ENCODE data around the gene MAN1C1. TPM values are rescaled to one million over a fixed set of nuclear protein-coding genes. Genes with fewer than 3 reads are reported as not detected.
A peak's percentile ranks its signal among the peaks of the same experiment; 100 is the strongest.

MAN1C1 gene
- total RNA-seq, 1 experiment from 2014 or later = not detected

- DNase-seq (ENCODE audit: low read depth) = no peak
- in situ Hi-C loops (cut with HindIII; ENCODE audit: low pct_unique_long_range_greater_than_20kb, low sequenced_read_pairs) = no loop called here
Observed at GRCh38 chr1:25807480-25808390, 191.1 kb downstream of the MAN1C1 start.

- in situ Hi-C loops (cut with HindIII; ENCODE audit: low pct_unique_long_range_greater_than_20kb, low sequenced_read_pairs) = no loop called here
- DNase-seq (ENCODE audit: low read depth) = no peak
Observed at GRCh38 chr1:25808481-25809244, 192.1 kb downstream of the MAN1C1 start.

GRCh38 chr1:25809283-25809926 is 192.8 kb downstream of the MAN1C1 start:
- in situ Hi-C loops (cut with HindIII; ENCODE audit: low pct_unique_long_range_greater_than_20kb, low sequenced_read_pairs) = no loop called here
- DNase-seq (ENCODE audit: low read depth) = no peak

- DNase-seq (ENCODE audit: low read depth) = no peak
- in situ Hi-C loops (cut with HindIII; ENCODE audit: low pct_unique_long_range_greater_than_20kb, low sequenced_read_pairs) = no loop called here
Observed at GRCh38 chr1:25809929-25810328, 193.3 kb downstream of the MAN1C1 start.

GRCh38 chr1:25810341-25811299 is 194.0 kb downstream of the MAN1C1 start:
- peak; percentile 52 for DNase-seq (ENCODE audit: low read depth)
- in situ Hi-C loops (cut with HindIII; ENCODE audit: low pct_unique_long_range_greater_than_20kb, low sequenced_read_pairs) = no loop called here

- in situ Hi-C loops (cut with HindIII; ENCODE audit: low pct_unique_long_range_greater_than_20kb, low sequenced_read_pairs) = no loop called here
Observed at GRCh38 chr1:25811384-25812082, 194.9 kb downstream of the MAN1C1 start.

GRCh38 chr1:25813071-25813733 is 196.6 kb downstream of the MAN1C1 start:
- no peak for DNase-seq (ENCODE audit: low read depth)
- in situ Hi-C loops (cut with HindIII; ENCODE audit: low pct_unique_long_range_greater_than_20kb, low sequenced_read_pairs) = no loop called here

More at GRCh38 chr1:25811384-25812082, 194.9 kb downstream of the MAN1C1 start:
- no peak for DNase-seq (ENCODE audit: low read depth)

GRCh38 chr1:25813734-25814471 is 197.3 kb downstream of the MAN1C1 start:
- no peak for DNase-seq (ENCODE audit: low read depth)
- in situ Hi-C loops (cut with HindIII; ENCODE audit: low pct_unique_long_range_greater_than_20kb, low sequenced_read_pairs) = no loop called here

GRCh38 chr1:25814549-25815087 is 198.0 kb downstream of the MAN1C1 start:
- in situ Hi-C loops (cut with HindIII; ENCODE audit: low pct_unique_long_range_greater_than_20kb, low sequenced_read_pairs) = no loop called here
- DNase-seq (ENCODE audit: low read depth) = no peak

GRCh38 chr1:25815208-25816111 is 198.9 kb downstream of the MAN1C1 start:
- in situ Hi-C loops (cut with HindIII; ENCODE audit: low pct_unique_long_range_greater_than_20kb, low sequenced_read_pairs) = no loop called here

GRCh38 chr1:25816112-25816718 is 199.6 kb downstream of the MAN1C1 start:
- DNase-seq (ENCODE audit: low read depth) = no peak
- in situ Hi-C loops (cut with HindIII; ENCODE audit: low pct_unique_long_range_greater_than_20kb, low sequenced_read_pairs) = no loop called here

More at GRCh38 chr1:25815208-25816111, 198.9 kb downstream of the MAN1C1 start:
- no peak for DNase-seq (ENCODE audit: low read depth)

GRCh38 chr1:25817840-25818501 is 201.4 kb downstream of the MAN1C1 start:
- no peak for DNase-seq (ENCODE audit: low read depth)
- in situ Hi-C loops (cut with HindIII; ENCODE audit: low pct_unique_long_range_greater_than_20kb, low sequenced_read_pairs) = no loop called here

- DNase-seq (ENCODE audit: low read depth) = no peak
- in situ Hi-C loops (cut with HindIII; ENCODE audit: low pct_unique_long_range_greater_than_20kb, low sequenced_read_pairs) = no loop called here
Observed at GRCh38 chr1:25818569-25818968, 202.0 kb downstream of the MAN1C1 start.
